ENCODE measurements around the gene NEURL3.

NEURL3 gene

GRCh38 chr2:96527286-96528005 lies 22.3 kb upstream of the NEURL3 start:
- DNase-seq (ENCODE audit: low read depth), result no peak

- no peak for DNase-seq (ENCODE audit: low read depth)
These were observed 21.6 kb upstream of the NEURL3 start for GRCh38 chr2:96526615-96527285.

GRCh38 chr2:96526101-96526591 lies 21.0 kb upstream of the NEURL3 start:
- no peak for DNase-seq (ENCODE audit: low read depth)

GRCh38 chr2:96525211-96525507 lies 20.0 kb upstream of the NEURL3 start:
- DNase-seq (ENCODE audit: low read depth), result no peak

- no peak for DNase-seq (ENCODE audit: low read depth)
These were observed 19.5 kb upstream of the NEURL3 start for GRCh38 chr2:96524482-96525210.

GRCh38 chr2:96523659-96524481 lies 18.7 kb upstream of the NEURL3 start:
- peak; percentile 84 for DNase-seq (ENCODE audit: low read depth)

- DNase-seq (ENCODE audit: low read depth), result no peak
These were observed 17.4 kb upstream of the NEURL3 start for GRCh38 chr2:96522304-96523203.

GRCh38 chr2:96521219-96521618 lies 16.1 kb upstream of the NEURL3 start:
- DNase-seq (ENCODE audit: low read depth), result no peak

GRCh38 chr2:96520697-96521096 lies 15.5 kb upstream of the NEURL3 start:
- DNase-seq (ENCODE audit: low read depth), result no peak

- DNase-seq (ENCODE audit: low read depth), result no peak
These were observed 15.1 kb upstream of the NEURL3 start for GRCh38 chr2:96520231-96520630.

GRCh38 chr2:96517079-96517478 lies 11.9 kb upstream of the NEURL3 start:
- no peak for DNase-seq (ENCODE audit: low read depth)

GRCh38 chr2:96514521-96514920 lies 9.4 kb upstream of the NEURL3 start:
- no peak for DNase-seq (ENCODE audit: low read depth)

- DNase-seq (ENCODE audit: low read depth), result no peak
These were observed 7.2 kb upstream of the NEURL3 start for GRCh38 chr2:96512341-96512740.

- DNase-seq (ENCODE audit: low read depth), result no peak
These were observed 6.7 kb upstream of the NEURL3 start for GRCh38 chr2:96511851-96512250.

- no peak for DNase-seq (ENCODE audit: low read depth)
These were observed 5.9 kb upstream of the NEURL3 start for GRCh38 chr2:96510931-96511595.

- DNase-seq (ENCODE audit: low read depth), result no peak
These were observed 4.7 kb upstream of the NEURL3 start for GRCh38 chr2:96509847-96510230.

- DNase-seq (ENCODE audit: low read depth), result peak; percentile 88
These were observed 4.1 kb upstream of the NEURL3 start for GRCh38 chr2:96509114-96509846.

- DNase-seq (ENCODE audit: low read depth), result no peak
These were observed 3.5 kb upstream of the NEURL3 start for GRCh38 chr2:96508521-96509113.

GRCh38 chr2:96507957-96508520 lies 2.9 kb upstream of the NEURL3 start:
- DNase-seq (ENCODE audit: low read depth), result no peak
